Measurements from ENCODE around the gene OPN4.

DNA sequence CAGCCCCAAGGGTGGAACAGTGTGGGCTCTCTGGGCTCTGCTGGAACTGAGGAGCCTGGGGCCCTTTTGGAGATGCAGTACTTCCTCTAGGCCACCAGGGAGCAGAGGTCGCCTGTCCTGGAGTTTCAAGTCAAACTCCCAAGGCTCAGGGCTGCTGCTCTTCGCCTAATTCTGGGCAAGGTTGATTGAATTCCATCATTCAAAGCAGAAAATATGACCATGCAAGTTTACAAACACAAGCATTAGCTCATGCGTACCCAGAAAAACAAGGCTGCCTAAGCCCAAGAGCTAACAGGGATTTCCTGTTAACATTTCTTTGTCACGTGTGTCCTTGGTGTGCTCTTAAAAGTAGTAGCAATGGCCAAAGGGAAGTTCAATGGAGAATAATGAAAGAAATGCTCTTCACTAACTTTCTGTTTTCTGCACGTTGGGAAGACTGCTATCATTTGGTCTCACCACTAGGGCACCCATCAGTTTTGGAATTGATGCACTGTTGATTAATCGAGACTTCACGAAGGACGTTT is 34.1 kb downstream of the OPN4 start:
- no peak for TF ChIP-seq POLR2A (IDR thresholded peaks at IDR 0.05)
- TF ChIP-seq, protein P1, sequence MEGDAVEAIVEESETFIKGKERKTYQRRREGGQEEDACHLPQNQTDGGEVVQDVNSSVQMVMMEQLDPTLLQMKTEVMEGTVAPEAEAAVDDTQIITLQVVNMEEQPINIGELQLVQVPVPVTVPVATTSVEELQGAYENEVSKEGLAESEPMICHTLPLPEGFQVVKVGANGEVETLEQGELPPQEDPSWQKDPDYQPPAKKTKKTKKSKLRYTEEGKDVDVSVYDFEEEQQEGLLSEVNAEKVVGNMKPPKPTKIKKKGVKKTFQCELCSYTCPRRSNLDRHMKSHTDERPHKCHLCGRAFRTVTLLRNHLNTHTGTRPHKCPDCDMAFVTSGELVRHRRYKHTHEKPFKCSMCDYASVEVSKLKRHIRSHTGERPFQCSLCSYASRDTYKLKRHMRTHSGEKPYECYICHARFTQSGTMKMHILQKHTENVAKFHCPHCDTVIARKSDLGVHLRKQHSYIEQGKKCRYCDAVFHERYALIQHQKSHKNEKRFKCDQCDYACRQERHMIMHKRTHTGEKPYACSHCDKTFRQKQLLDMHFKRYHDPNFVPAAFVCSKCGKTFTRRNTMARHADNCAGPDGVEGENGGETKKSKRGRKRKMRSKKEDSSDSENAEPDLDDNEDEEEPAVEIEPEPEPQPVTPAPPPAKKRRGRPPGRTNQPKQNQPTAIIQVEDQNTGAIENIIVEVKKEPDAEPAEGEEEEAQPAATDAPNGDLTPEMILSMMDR (IDR thresholded peaks at IDR 0.05 in 8 of 11, conservative IDR thresholded peaks at IDR 0.05 in 3 of 11), result peak; percentile 64 to 93 (median 81)
